IMR-90 (cell line): ENCODE results near the gene SEMA4D. TPM values are rescaled to one million over a fixed set of nuclear protein-coding genes. Genes with fewer than 3 reads are reported as not detected.

Experiments used
- ATAC-seq: fragments of 200-7000 bp; cut with Tn5 transposase; 2 replicates; pipeline ENCODE4 v1.9.1; 2020; ENCODE audit warnings: low read depth, mild to moderate bottlenecking, moderate library complexity
- BruUV-seq: library from RNA; stranded (reverse); fragments of 400-500 nt; replicated peaks from 2 replicates; lab custom pipeline; 2021; lab: Mats Ljungman, UMichigan
- CTCF ChIA-PET: fragments of 300-600 bp; formaldehyde crosslinking; extraction: SDS; loops from one replicate; lab custom pipeline; 2021; ENCODE audit warnings: antibody characterized with exemption; lab: Yijun Ruan, JAX
- POLR2A ChIA-PET: fragments of 300-600 bp; sonication (Branson Sonifier 250); formaldehyde crosslinking; loops from one replicate; lab custom pipeline; 2022; ENCODE audit warnings: antibody characterized with exemption; ENCODE audit not compliant: unreplicated experiment; lab: Charles Lee
- DNase-seq: peaks from one replicate; pipeline ENCODE4 v3.0.0; 2013
- H2AFZ ChIP-seq: replicated peaks from 2 replicates; pipeline ENCODE3; 2013; ENCODE audit warnings: low read length, mild to moderate bottlenecking; ENCODE audit not compliant: poor library complexity
- H2AK5ac ChIP-seq: 2 replicates; pipeline ENCODE4 v1.6.1; 2013; ENCODE audit warnings: low read depth, low read length, inconsistent platforms
- H2AK9ac ChIP-seq: replicated peaks from 2 replicates; pipeline ENCODE3; 2013; ENCODE audit warnings: mild to moderate bottlenecking, low read depth, low read length, moderate library complexity; ENCODE audit not compliant: poor library complexity
- H2BK120ac ChIP-seq: 2 replicates; pipeline ENCODE4 v1.6.1; 2013; ENCODE audit warnings: low read depth, low read length, inconsistent platforms
- H2BK15ac ChIP-seq: 3 replicates; pipeline ENCODE4 v1.6.1; 2013; ENCODE audit warnings: low read depth, low read length, inconsistent platforms
- H2BK20ac ChIP-seq: 2 replicates; pipeline ENCODE4 v1.6.1; 2013; ENCODE audit warnings: low read depth, mild to moderate bottlenecking, inconsistent platforms, low read length, moderate library complexity
- H2BK5ac ChIP-seq: 2 replicates; pipeline ENCODE4 v1.6.1; 2013; ENCODE audit warnings: mild to moderate bottlenecking, low read depth, low read length, inconsistent platforms; ENCODE audit not compliant: poor library complexity, severe bottlenecking
- H3K14ac ChIP-seq: replicated peaks from 2 replicates; pipeline ENCODE4 v1.6.1; 2013; ENCODE audit warnings: low read depth, low read length, inconsistent platforms
- H3K18ac ChIP-seq: 2 replicates; pipeline ENCODE4 v1.6.1; 2013; ENCODE audit warnings: low read depth, low read length, control low read depth
- H3K23ac ChIP-seq: 2 replicates; pipeline ENCODE4 v1.6.1; 2013; ENCODE audit warnings: low read depth, low read length, inconsistent platforms
- H3K27ac ChIP-seq: 2 replicates; pipeline ENCODE4 v1.5.1; 2013; ENCODE audit warnings: mild to moderate bottlenecking, control low read depth, low read length; ENCODE audit not compliant: insufficient read depth
- H3K27me3 ChIP-seq: 2 replicates; pipeline ENCODE4 v1.6.1; 2013; ENCODE audit warnings: low read length; ENCODE audit not compliant: control insufficient read depth, insufficient read depth
- H3K36me3 ChIP-seq: 2 replicates; pipeline ENCODE4 v1.6.1; 2013; ENCODE audit warnings: low read length, mixed read lengths; ENCODE audit not compliant: control insufficient read depth, insufficient read depth
- H3K4ac ChIP-seq: 2 replicates; pipeline ENCODE4 v1.6.1; 2013; ENCODE audit warnings: low read depth, low read length, inconsistent platforms
- H3K4me1 ChIP-seq: 2 replicates; pipeline ENCODE4 v1.6.1; 2013; ENCODE audit warnings: low read length, mixed read lengths; ENCODE audit not compliant: control insufficient read depth, insufficient read depth
- H3K4me2 ChIP-seq: 2 replicates; pipeline ENCODE4 v1.6.1; 2013; ENCODE audit warnings: low read depth, mild to moderate bottlenecking, control low read depth, low read length, moderate library complexity
- H3K4me3 ChIP-seq: 2 replicates; pipeline ENCODE4 v1.5.1; 2013; ENCODE audit warnings: low read depth, mild to moderate bottlenecking, control low read depth, low read length, moderate library complexity; ENCODE audit not compliant: insufficient read depth
- H3K56ac ChIP-seq: 2 replicates; pipeline ENCODE4 v1.6.1; 2013; ENCODE audit warnings: low read length, inconsistent platforms; ENCODE audit not compliant: insufficient read depth; ENCODE audit errors: extremely low read depth
- H3K79me1 ChIP-seq, 2 experiments: 2 replicates each; pipeline ENCODE4 v1.6.1; 2013; ENCODE audit warnings: low read length in 2 of 2, inconsistent platforms in 1 of 2, low read depth in 1 of 2
- H3K9ac ChIP-seq: 2 replicates; pipeline ENCODE4 v1.6.1; 2013; ENCODE audit warnings: low read depth, low read length, control low read depth
- H3K9me1 ChIP-seq: 2 replicates; pipeline ENCODE4 v1.6.1; 2013; ENCODE audit warnings: low read length, inconsistent platforms; ENCODE audit not compliant: insufficient read depth
- H3K9me3 ChIP-seq: 2 replicates; pipeline ENCODE4 v1.6.1; 2013; ENCODE audit warnings: low read length; ENCODE audit not compliant: control insufficient read depth, insufficient read depth
- H4K20me1 ChIP-seq: 2 replicates; pipeline ENCODE4 v1.6.1; 2013; ENCODE audit warnings: low read length, inconsistent platforms; ENCODE audit not compliant: insufficient read depth
- H4K5ac ChIP-seq: 2 replicates; pipeline ENCODE4 v1.6.1; 2013; ENCODE audit warnings: mild to moderate bottlenecking, low read depth, low read length, control low read depth
- H4K8ac ChIP-seq, 2 experiments: 2 replicates each; pipeline ENCODE4 v1.6.1; 2013; ENCODE audit warnings: low read depth in 2 of 2, low read length in 2 of 2, control low read depth in 1 of 2, inconsistent platforms in 1 of 2
- H4K91ac ChIP-seq: 2 replicates; pipeline ENCODE4 v1.6.1; 2013; ENCODE audit warnings: low read depth, low read length, inconsistent platforms; ENCODE audit not compliant: insufficient read depth
- BHLHE40 ChIP-seq: fragments of 150-350 bp; IDR thresholded peaks from 2 replicates; pipeline ENCODE4 v1.6.1; 2016; ENCODE audit warnings: mild to moderate bottlenecking, low read depth, low read length
- CEBPB ChIP-seq: IDR thresholded peaks from 2 replicates; pipeline ENCODE4 v1.6.1; 2012; ENCODE audit warnings: low read depth, low read length, improper control_type of control experiment
- FOS ChIP-seq: fragments of 150-350 bp; IDR thresholded peaks from 2 replicates; pipeline ENCODE4 v1.6.1; 2016; ENCODE audit warnings: low read depth, low read length
- MAZ ChIP-seq: IDR thresholded peaks from 2 replicates; pipeline ENCODE4 v1.6.1; 2012; ENCODE audit warnings: low read depth, mild to moderate bottlenecking, low read length, improper control_type of control experiment, moderate library complexity, borderline replicate concordance
- NFE2L2 ChIP-seq: fragments of 150-350 bp; IDR thresholded peaks from 2 replicates; pipeline ENCODE4 v1.6.1; 2016; ENCODE audit warnings: low read depth, mild to moderate bottlenecking, low read length
- POLR2A ChIP-seq: IDR thresholded peaks from 2 replicates; pipeline ENCODE4 v1.6.1; 2012; ENCODE audit warnings: mild to moderate bottlenecking, low read depth, low read length
- RAD21 ChIP-seq: IDR thresholded peaks from 2 replicates; pipeline ENCODE4 v1.6.1; 2012; ENCODE audit warnings: low read length, improper control_type of control experiment
- RCOR1 ChIP-seq: IDR thresholded peaks from 2 replicates; pipeline ENCODE4 v1.6.1; 2012; ENCODE audit warnings: mild to moderate bottlenecking, low read length, improper control_type of control experiment; ENCODE audit not compliant: insufficient replicate concordance
- RFX5 ChIP-seq: IDR thresholded peaks from 2 replicates; pipeline ENCODE4 v1.8.0; 2012; ENCODE audit warnings: low read depth, mild to moderate bottlenecking, low read length, moderate library complexity
- SMC3 ChIP-seq: fragments of 150-350 bp; IDR thresholded peaks from 2 replicates; pipeline ENCODE4 v1.6.1; 2016; ENCODE audit warnings: low read depth, mild to moderate bottlenecking, antibody characterized with exemption, low read length, moderate library complexity
- WGBS, 2 experiments: methylation state at CpG; one replicate each; pipeline versions ENCODE4 v1.1.5 to v1.1.7; 2013; ENCODE audit warnings: missing lambda C conversion rate in 2 of 2; ENCODE audit not compliant: insufficient read length in 1 of 2; ENCODE audit errors: extremely low coverage in 2 of 2; 5-methylcytosine and 5-hydroxymethylcytosine counted together
- dilution Hi-C: fragments of 300-500 bp; cut with HindIII; formaldehyde crosslinking; loops from one replicate; pipeline ENCODE4 v1.14.3; 2018; ENCODE audit warnings: low sequenced_read_pairs; ENCODE audit not compliant: unreplicated experiment
- in situ Hi-C: fragments of 300-500 bp; cut with MboI; formaldehyde crosslinking; loops from 3 replicates; pipeline ENCODE4 v1.14.3; 2019; ENCODE audit warnings: low sequenced_read_pairs, inconsistent platforms, mixed read lengths
- intact Hi-C: fragments of 100-400 bp; cut with micrococcal nuclease; formaldehyde crosslinking; loops from 2 replicates; pipeline ENCODE4 v1.10.0; 2022
- polyA plus RNA-seq, 3 experiments: library from polyadenylated mRNA; depleted of rRNA; stranded (reverse); fragments of >200 nt; gene quantifications; 2 replicates each; pipeline ENCODE4 v1.2.3, GENCODE V29; 2012; ENCODE audit warnings: low replicate concordance in 1 of 3
- total RNA-seq: library from RNA; depleted of rRNA; stranded (reverse); fragments of >200 nt; gene quantifications from 2 replicates; pipeline ENCODE4 v1.2.3, GENCODE V29; 2012
- TF ChIP-seq, protein P1 (sequence below): conservative IDR thresholded peaks from 2 replicates; pipeline ENCODE4 v1.5.1; 2012; ENCODE audit warnings: mild to moderate bottlenecking, low read depth, low read length, improper control_type of control experiment
- TF ChIP-seq, protein P2 (sequence below): fragments of 150-350 bp; IDR thresholded peaks from 2 replicates; pipeline ENCODE4 v1.6.1; 2016; ENCODE audit warnings: low read depth, mild to moderate bottlenecking, low read length, moderate library complexity, borderline replicate concordance

SEMA4D gene
- total and polyA plus RNA-seq, 2 of the 4 experiments (the other 2 are of a cell fraction), result 0.90 to 1.5 TPM

DNA sequence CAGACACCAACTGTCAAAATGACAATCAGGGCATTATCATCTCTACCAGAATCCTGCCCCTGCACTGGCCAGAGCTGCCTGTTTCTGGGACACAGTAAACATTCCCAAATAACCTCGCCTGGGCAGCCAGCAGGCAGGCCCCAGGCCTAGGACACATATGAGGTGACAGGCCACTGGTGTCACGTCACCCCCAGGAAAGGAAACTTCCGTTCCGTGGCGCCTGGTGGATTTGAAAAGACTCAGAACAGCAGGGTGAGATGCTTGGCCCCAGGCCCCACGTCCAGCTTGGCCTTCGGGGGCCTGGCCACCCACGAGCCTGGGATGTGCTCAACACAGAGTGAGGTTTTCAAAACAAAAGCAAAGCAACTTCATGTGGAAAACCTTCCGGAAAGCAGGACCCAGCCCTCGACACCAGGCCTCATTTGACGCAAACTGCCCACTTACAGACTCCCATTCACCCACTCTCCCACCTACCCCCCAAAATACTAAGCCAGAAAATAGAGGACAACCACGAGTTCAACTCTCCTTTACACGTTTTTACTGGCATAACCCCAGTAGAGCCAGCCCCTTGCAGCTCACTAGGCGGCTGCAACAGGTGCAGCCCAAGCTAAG lies 1.2 kb downstream of the SEMA4D start:
- intact Hi-C loops, result no loop called here
- Histone ChIP-seq H3K9ac (0 out of 2 replicates have a peak overlapping the region, but pooled peaks have one; percentile 14), H3K4ac (no peak overlapping the region), H2AK5ac (peak overlapping the region; percentile 15; the same call in 1 of the 2 replicates), H2BK120ac (no peak overlapping the region), H3K9me1 (no peaks in the 10 kb centered on the region), H2BK5ac (no peak overlapping the region), H3K18ac (no peak overlapping the region), H3K4me2 (peak overlapping the region; percentile 57), H3K27ac (no peak overlapping the region), H4K8ac (no peak overlapping the region), H2AK9ac (peak overlapping the region; percentile 31), H2AFZ (no peak overlapping the region), H3K9me3 (no peaks in the 10 kb centered on the region), H4K5ac (no peak overlapping the region), H3K79me1 (no peaks in the 10 kb centered on the region; a peak in 2 of 4 replicates), H3K27me3 (peaks cover 12% of the 10 kb centered on the region), H4K20me1 (no peaks in the 10 kb centered on the region; the same call in 1 of the 2 replicates), H3K4me3 (peak overlapping the region; percentile 61), H3K56ac (no peak overlapping the region), H4K91ac (no peak overlapping the region), H3K23ac (no peak overlapping the region), H3K36me3 (no peaks in the 10 kb centered on the region), H3K4me1 (no peaks in the 10 kb centered on the region), H2BK20ac (no peak overlapping the region), H3K14ac (0 out of 2 replicates have a peak overlapping the region, but pooled peaks have one; percentile 8), H2BK15ac (no peak overlapping the region)
- WGBS, 2 experiments, result 50% methylated on average over 10 of the region's 14 CpGs; no CpG with 5 or more reads in 1 of the 2 experiments
- ChIA-PET CTCF (no interaction called here), POLR2A (no interaction called here)
- in situ Hi-C loops, result no loop called here
- BruUV-seq, result no TSS peak
- dilution Hi-C loops, result no loop called here
- ATAC-seq (no peak), DNase-seq (no peak)
- TF ChIP-seq, protein P1, sequence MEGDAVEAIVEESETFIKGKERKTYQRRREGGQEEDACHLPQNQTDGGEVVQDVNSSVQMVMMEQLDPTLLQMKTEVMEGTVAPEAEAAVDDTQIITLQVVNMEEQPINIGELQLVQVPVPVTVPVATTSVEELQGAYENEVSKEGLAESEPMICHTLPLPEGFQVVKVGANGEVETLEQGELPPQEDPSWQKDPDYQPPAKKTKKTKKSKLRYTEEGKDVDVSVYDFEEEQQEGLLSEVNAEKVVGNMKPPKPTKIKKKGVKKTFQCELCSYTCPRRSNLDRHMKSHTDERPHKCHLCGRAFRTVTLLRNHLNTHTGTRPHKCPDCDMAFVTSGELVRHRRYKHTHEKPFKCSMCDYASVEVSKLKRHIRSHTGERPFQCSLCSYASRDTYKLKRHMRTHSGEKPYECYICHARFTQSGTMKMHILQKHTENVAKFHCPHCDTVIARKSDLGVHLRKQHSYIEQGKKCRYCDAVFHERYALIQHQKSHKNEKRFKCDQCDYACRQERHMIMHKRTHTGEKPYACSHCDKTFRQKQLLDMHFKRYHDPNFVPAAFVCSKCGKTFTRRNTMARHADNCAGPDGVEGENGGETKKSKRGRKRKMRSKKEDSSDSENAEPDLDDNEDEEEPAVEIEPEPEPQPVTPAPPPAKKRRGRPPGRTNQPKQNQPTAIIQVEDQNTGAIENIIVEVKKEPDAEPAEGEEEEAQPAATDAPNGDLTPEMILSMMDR, result no peak
- TF ChIP-seq SMC3 (no peak), POLR2A (no peak), RFX5 (no peak), RCOR1 (no peak), FOS (no peak), RAD21 (no peak), NFE2L2 (no peak), CEBPB (no peak), MAZ (no peak), BHLHE40 (no peak)
- TF ChIP-seq, protein P2, sequence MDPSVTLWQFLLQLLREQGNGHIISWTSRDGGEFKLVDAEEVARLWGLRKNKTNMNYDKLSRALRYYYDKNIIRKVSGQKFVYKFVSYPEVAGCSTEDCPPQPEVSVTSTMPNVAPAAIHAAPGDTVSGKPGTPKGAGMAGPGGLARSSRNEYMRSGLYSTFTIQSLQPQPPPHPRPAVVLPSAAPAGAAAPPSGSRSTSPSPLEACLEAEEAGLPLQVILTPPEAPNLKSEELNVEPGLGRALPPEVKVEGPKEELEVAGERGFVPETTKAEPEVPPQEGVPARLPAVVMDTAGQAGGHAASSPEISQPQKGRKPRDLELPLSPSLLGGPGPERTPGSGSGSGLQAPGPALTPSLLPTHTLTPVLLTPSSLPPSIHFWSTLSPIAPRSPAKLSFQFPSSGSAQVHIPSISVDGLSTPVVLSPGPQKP, result no peak
